Raji (cell line): ENCODE measurements around the gene MIDN.

Experiments
- POLR2A ChIP-seq: IDR thresholded peaks from 2 replicates; pipeline ENCODE4 v1.6.1; 2011; ENCODE audit warnings: low read depth, low read length, control low read depth; ENCODE audit not compliant: insufficient read depth

The MIDN gene

GRCh38 chr19:1228161-1228957 is 20.0 kb upstream of the MIDN start:
- TF ChIP-seq POLR2A = no peak

- TF ChIP-seq POLR2A = no peak
These were observed 19.1 kb upstream of the MIDN start for GRCh38 chr19:1229056-1229923.

- TF ChIP-seq POLR2A = no peak
These were observed 18.2 kb upstream of the MIDN start for GRCh38 chr19:1229924-1230782.

- TF ChIP-seq POLR2A = no peak
These were observed 17.4 kb upstream of the MIDN start for GRCh38 chr19:1230783-1231489.

GRCh38 chr19:1231729-1232637 is 16.4 kb upstream of the MIDN start:
- TF ChIP-seq POLR2A = no peak

- no peak for TF ChIP-seq POLR2A
These were observed 15.7 kb upstream of the MIDN start for GRCh38 chr19:1232652-1233072.

GRCh38 chr19:1233115-1233667 is 15.2 kb upstream of the MIDN start:
- TF ChIP-seq POLR2A = no peak

GRCh38 chr19:1234051-1234954 is 14.1 kb upstream of the MIDN start:
- no peak for TF ChIP-seq POLR2A

GRCh38 chr19:1234955-1235380 is 13.4 kb upstream of the MIDN start:
- TF ChIP-seq POLR2A = no peak

- no peak for TF ChIP-seq POLR2A
These were observed 12.5 kb upstream of the MIDN start for GRCh38 chr19:1235625-1236538.

- TF ChIP-seq POLR2A = no peak
These were observed 11.8 kb upstream of the MIDN start for GRCh38 chr19:1236576-1236975.
